ENCODE data around the gene TTLL6.
"Not testable (repeated sequence)": the region's sequence is repeated elsewhere in the genome, so short reads cannot be mapped to it uniquely, and the experiment has no call there.

Gene TTLL6

GRCh38 chr17:48814504-48814903, 2.5 kb downstream of the TTLL6 start:
- no peak for DNase-seq

- DNase-seq: no peak
These were observed 5.0 kb downstream of the TTLL6 start for GRCh38 chr17:48812001-48812400.

- DNase-seq: no peak
These were observed 7.8 kb downstream of the TTLL6 start for GRCh38 chr17:48809182-48809581.

GRCh38 chr17:48804936-48805411, 12.1 kb downstream of the TTLL6 start:
- DNase-seq: no peak

GRCh38 chr17:48800626-48801217, 16.3 kb downstream of the TTLL6 start:
- no peak for DNase-seq

- DNase-seq: no peak
These were observed 17.8 kb downstream of the TTLL6 start for GRCh38 chr17:48799069-48799723.

- not testable (repeated sequence) for DNase-seq
These were observed 20.9 kb downstream of the TTLL6 start for GRCh38 chr17:48796163-48796522.

GRCh38 chr17:48795444-48796162, 21.4 kb downstream of the TTLL6 start:
- DNase-seq: no peak

GRCh38 chr17:48792033-48792798, 24.8 kb downstream of the TTLL6 start:
- no peak for DNase-seq

- peak; percentile 71 for DNase-seq
These were observed 25.6 kb downstream of the TTLL6 start for GRCh38 chr17:48791128-48792032.

- DNase-seq: no peak
These were observed 26.4 kb downstream of the TTLL6 start for GRCh38 chr17:48790607-48791127.

- DNase-seq: no peak
These were observed 29.2 kb downstream of the TTLL6 start for GRCh38 chr17:48787828-48788227.

GRCh38 chr17:48779421-48779820, 37.6 kb downstream of the TTLL6 start:
- DNase-seq: no peak

GRCh38 chr17:48776602-48777001, 40.4 kb downstream of the TTLL6 start:
- DNase-seq: no peak

GRCh38 chr17:48773245-48773644, 43.8 kb downstream of the TTLL6 start:
- no peak for DNase-seq

GRCh38 chr17:48770954-48771353, 46.1 kb downstream of the TTLL6 start:
- no peak for DNase-seq

GRCh38 chr17:48769009-48769675, 47.9 kb downstream of the TTLL6 start:
- DNase-seq: no peak

GRCh38 chr17:48767263-48767774, 49.7 kb downstream of the TTLL6 start:
- DNase-seq: no peak

- no peak for DNase-seq
These were observed 55.9 kb downstream of the TTLL6 start for GRCh38 chr17:48761114-48761513.

- DNase-seq: peak; percentile 24
These were observed 56.6 kb downstream of the TTLL6 start for GRCh38 chr17:48760411-48760810.

- no peak for DNase-seq
These were observed 57.7 kb downstream of the TTLL6 start for GRCh38 chr17:48759288-48759687.

All from NCI-H2029 (cell line).